GM10266 (cell line): Measurements from ENCODE around the gene ZDHHC19.

Experiments
- DNase-seq: peaks from one replicate; pipeline ENCODE4 v3.0.0; 2012; ENCODE audit errors: extremely low spot score
- TF ChIP-seq, protein P1 (sequence below): IDR thresholded peaks from 2 replicates; pipeline ENCODE4 v1.5.1; 2012; ENCODE audit warnings: mild to moderate bottlenecking, low read depth; ENCODE audit not compliant: control insufficient read depth, insufficient read depth; ENCODE audit errors: missing control alignments

The ZDHHC19 gene

DNA sequence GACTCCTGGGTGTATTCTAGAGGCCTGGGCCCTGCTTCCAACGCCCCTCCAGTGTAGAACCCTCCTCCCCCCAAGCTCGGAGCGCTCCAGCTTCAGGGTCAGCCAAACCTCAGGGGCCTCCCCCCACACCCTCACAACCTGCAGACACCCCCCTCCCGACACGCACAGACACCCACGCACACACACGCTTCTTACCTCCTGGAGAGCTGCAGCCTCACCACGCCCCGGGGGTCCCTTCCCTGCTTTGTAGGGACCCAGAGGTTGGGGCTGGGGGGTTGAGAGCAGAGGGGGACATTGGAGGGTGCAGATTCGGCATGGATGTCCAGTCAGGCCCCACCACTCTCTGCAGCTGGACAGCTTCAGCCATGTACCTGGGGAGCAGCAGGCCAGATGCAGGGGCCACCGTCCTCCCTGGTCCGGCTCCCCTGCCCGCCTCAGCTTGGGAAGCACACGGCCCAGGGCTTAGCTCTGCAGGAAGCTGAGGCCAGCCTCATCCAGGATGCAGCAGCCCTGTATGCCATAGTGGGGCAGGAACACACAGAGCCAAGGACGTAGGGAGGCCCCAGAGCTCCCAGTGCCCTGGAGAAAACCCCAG, 13.0 kb downstream of the ZDHHC19 start:
- TF ChIP-seq, protein P1, sequence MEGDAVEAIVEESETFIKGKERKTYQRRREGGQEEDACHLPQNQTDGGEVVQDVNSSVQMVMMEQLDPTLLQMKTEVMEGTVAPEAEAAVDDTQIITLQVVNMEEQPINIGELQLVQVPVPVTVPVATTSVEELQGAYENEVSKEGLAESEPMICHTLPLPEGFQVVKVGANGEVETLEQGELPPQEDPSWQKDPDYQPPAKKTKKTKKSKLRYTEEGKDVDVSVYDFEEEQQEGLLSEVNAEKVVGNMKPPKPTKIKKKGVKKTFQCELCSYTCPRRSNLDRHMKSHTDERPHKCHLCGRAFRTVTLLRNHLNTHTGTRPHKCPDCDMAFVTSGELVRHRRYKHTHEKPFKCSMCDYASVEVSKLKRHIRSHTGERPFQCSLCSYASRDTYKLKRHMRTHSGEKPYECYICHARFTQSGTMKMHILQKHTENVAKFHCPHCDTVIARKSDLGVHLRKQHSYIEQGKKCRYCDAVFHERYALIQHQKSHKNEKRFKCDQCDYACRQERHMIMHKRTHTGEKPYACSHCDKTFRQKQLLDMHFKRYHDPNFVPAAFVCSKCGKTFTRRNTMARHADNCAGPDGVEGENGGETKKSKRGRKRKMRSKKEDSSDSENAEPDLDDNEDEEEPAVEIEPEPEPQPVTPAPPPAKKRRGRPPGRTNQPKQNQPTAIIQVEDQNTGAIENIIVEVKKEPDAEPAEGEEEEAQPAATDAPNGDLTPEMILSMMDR = no peak
- DNase-seq = no peak

DNA sequence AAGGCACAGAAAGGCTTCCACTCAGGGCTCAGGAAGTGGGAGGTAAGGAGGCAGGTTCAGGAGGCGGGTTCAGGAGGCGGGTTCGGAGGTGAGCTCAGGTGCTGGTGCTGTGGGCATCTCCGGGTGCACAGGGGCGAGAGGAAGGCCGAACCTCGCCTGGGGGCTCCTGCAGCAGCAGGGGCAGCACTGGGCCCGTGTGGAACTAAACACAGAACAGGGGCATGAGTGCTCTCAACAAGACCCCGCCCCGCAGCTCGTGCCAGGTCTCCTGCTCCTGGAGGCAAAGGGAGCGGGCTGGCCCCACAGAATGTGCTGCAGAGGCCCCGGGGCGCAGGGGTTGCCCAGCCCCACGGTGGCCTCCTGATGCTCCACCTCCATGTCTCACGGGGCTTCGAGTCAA, 13.7 kb downstream of the ZDHHC19 start:
- no peak for DNase-seq
- TF ChIP-seq, protein P1 = no peak

DNA sequence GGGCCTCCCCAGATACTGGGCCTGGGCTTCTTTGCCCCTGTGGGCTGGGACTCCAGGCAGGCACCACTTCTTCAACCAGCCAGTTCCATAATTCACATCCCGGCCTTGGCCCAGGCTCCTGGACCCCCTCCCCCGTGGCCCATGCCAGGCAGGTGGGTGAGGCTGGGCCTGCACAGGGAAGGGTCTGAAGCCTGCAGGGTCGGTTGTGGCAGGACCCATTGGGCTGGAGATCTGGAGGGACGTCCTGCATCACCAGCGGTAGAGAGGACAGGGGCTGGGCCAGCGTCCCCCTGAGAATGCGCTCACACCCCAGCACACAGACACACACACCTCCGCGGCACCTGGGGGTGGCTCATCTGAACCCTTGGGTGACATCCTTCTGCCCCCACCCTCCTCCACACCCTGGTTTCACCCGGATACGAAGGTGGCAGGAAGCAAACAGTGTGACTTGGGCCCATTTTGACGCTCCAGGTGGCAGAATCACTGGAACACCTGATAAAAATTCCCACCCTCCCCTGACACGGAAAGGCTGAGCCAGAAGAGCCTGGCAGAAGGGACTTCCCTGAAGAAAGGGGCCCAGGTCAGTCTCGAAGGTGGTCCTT, 15.4 kb downstream of the ZDHHC19 start:
- TF ChIP-seq, protein P1 = no peak
- DNase-seq = no peak

DNA sequence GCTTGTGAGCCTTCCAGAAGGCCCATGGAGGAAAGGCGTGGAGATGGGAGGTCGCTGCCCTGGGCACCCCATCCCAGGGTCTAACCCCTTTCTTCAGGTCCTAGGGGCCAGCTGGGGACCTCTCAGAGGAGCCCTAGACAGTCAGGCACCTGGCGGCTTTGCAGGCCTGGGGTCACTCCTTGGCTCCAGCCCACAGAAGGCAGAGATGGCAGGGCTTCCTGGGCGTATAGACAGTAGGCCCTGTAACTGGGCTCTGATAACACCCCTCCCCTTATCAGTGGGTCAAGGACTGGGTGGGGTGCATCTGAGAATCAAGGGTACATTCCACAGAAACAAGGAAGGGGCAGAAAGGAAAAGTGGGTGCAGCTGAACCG, 16.7 kb downstream of the ZDHHC19 start:
- TF ChIP-seq, protein P1 = no peak
- no peak for DNase-seq

DNA sequence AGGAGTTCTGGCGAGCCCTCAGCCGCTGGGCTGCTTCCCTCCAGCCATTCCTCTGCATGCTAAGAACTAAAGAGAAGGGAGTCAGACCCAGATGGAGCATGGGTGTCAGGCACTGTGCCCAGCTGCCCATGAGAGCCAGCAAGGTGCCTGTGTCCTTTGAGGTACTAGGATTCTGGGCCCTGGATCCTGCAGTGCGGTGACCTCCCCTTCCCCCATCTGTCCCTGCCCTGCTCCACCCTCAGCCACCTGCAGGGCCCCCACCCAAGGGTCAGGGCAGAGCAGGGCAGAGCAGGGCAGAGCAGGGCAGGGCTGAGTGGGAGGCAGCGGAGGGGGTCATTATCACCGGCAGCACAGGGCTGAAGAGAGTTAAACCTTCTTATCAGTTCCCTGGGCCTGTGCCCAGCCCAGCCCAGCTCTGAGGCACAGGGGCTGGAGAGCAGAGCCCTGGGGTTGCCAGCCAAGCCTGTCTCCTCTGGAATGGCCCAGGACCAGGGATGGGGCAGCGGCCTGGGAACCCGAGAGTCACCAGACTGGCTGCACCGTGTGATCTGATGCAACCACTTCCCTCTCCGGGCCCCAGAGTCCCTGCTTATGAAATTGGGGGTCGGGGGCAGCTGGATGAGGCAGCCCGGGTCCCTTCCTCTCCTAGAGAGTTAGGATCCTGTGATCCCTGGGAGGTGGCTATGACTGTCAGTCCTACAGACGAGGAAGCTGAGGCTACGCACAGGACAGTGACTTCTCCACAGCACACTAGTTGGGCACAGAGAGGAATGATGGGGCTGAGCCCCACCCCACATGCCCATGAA, 17.3 kb downstream of the ZDHHC19 start:
- DNase-seq = no peak
- TF ChIP-seq, protein P1 = no peak

DNA sequence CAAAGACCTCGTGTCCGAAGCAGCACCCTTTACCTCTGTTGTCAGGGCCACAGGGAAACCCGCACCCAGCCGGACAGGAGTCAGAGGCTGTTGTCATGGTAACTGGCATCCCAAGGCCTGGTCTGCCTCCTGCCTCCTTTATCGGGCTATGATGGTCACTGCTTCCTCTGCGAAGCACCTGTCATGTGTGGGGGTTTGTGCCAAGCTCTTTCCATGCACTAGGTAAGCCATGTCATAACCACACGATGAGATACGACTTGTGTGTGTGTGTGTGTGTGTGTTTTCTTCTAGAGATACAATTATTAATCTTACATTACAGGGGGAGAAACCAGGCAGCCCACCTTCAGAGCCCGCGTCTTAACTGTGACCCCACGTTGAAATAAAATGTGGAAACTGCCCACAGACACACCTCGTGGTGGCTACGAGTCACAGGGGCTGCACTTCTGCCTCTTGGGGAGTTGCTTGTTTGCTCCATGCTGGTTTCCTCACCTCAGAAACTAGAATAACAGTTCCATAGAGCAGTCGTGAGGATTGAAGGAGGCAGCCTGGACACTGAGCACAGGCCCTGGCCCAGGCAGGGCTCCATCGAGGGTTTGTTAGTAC, 18.0 kb downstream of the ZDHHC19 start:
- no peak for DNase-seq
- TF ChIP-seq, protein P1 = no peak
